ENCODE measurements around the gene PLEKHN1.

DNA sequence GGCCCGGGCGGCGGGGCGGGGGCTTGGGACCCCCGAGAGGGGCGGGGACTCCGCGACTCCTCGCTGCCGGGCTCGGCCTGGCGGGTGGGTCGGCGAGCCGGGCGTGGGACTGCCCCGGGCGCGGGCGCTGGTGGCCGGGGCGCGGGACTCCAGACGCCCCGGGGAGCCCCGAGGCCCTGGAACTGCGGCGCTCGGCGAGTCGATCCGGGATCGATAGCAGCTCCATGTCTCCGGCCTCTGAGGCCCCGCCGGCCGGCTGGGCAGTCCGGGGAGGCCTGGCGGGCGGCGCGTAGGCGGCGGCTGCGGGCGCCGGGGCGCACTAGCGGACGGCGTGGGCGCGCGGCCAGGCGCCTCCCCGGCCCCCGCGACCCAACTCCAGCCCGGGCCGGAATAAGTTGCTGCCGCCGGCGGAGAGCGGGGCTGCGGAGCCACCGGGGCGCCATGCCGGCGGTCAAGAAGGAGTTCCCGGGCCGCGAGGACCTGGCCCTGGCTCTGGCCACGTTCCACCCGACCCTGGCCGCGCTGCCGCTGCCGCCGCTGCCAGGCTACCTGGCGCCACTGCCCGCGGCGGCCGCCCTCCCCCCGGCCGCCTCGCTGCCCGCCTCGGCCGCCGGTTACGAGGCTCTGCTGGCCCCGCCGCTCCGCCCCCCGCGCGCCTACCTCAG lies 42.2 kb upstream of the PLEKHN1 start:
- TF ChIP-seq, protein P1, sequence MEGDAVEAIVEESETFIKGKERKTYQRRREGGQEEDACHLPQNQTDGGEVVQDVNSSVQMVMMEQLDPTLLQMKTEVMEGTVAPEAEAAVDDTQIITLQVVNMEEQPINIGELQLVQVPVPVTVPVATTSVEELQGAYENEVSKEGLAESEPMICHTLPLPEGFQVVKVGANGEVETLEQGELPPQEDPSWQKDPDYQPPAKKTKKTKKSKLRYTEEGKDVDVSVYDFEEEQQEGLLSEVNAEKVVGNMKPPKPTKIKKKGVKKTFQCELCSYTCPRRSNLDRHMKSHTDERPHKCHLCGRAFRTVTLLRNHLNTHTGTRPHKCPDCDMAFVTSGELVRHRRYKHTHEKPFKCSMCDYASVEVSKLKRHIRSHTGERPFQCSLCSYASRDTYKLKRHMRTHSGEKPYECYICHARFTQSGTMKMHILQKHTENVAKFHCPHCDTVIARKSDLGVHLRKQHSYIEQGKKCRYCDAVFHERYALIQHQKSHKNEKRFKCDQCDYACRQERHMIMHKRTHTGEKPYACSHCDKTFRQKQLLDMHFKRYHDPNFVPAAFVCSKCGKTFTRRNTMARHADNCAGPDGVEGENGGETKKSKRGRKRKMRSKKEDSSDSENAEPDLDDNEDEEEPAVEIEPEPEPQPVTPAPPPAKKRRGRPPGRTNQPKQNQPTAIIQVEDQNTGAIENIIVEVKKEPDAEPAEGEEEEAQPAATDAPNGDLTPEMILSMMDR (IDR thresholded peaks at IDR 0.05), result no peak
- no peak for TF ChIP-seq POLR2A (IDR thresholded peaks at IDR 0.05)
- no peak for TF ChIP-seq EP300 (IDR thresholded peaks at IDR 0.05)
